ENCODE results near the gene RRP36. TPM values are rescaled to one million over a fixed set of nuclear protein-coding genes. Genes with fewer than 3 reads are reported as not detected.

The RRP36 gene
- total and polyA plus RNA-seq, 9 of the 15 experiments (the other 6 are each of a cell fraction or from before 2014, with no cell fraction given) = 27.6 to 150 (median 114) TPM

- TF ChIP-seq, protein P1, sequence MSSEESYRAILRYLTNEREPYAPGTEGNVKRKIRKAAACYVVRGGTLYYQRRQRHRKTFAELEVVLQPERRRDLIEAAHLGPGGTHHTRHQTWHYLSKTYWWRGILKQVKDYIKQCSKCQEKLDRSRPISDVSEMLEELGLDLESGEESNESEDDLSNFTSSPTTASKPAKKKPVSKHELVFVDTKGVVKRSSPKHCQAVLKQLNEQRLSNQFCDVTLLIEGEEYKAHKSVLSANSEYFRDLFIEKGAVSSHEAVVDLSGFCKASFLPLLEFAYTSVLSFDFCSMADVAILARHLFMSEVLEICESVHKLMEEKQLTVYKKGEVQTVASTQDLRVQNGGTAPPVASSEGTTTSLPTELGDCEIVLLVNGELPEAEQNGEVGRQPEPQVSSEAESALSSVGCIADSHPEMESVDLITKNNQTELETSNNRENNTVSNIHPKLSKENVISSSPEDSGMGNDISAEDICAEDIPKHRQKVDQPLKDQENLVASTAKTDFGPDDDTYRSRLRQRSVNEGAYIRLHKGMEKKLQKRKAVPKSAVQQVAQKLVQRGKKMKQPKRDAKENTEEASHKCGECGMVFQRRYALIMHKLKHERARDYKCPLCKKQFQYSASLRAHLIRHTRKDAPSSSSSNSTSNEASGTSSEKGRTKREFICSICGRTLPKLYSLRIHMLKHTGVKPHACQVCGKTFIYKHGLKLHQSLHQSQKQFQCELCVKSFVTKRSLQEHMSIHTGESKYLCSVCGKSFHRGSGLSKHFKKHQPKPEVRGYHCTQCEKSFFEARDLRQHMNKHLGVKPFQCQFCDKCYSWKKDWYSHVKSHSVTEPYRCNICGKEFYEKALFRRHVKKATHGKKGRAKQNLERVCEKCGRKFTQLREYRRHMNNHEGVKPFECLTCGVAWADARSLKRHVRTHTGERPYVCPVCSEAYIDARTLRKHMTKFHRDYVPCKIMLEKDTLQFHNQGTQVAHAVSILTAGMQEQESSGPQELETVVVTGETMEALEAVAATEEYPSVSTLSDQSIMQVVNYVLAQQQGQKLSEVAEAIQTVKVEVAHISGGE (CRISPR knock-in tag; IDR thresholded peaks at IDR 0.05) = peak in 1 of 3 experiments; percentile 75; a peak in 2 of 6 replicates
- TF ChIP-seq HMGN3 (IDR thresholded peaks at IDR 0.05; ENCODE audit: borderline replicate concordance, extremely low read depth, insufficient read length, low read depth, low read length) (peak; percentile 83), SIN3B (IDR thresholded peaks at IDR 0.05; ENCODE audit: low read depth) (0 out of 2 replicates have a peak, but pooled peaks have one; percentile 65), U2AF2 (optimal IDR thresholded peaks at IDR 0.05; ENCODE audit: low read depth, low read length) (no peak), HNRNPK (IDR thresholded peaks at IDR 0.05; ENCODE audit: low read depth, low read length, poor library complexity, severe bottlenecking) (no peak), SMAD1 (IDR thresholded peaks at IDR 0.05; ENCODE audit: low read depth, low read length, partially characterized antibody) (peak; percentile 50), NELFE (IDR thresholded peaks at IDR 0.05; ENCODE audit: insufficient read depth, insufficient read length) (no peak), PRPF4 (IDR thresholded peaks at IDR 0.05; ENCODE audit: insufficient read depth, low read depth, low read length, poor library complexity, severe bottlenecking) (no peak), POLR2AphosphoS2 (IDR thresholded peaks at IDR 0.05; ENCODE audit: low read length) (peak; percentile 98; the same call in 1 of the 2 replicates), PCBP1 (IDR thresholded peaks at IDR 0.05; ENCODE audit: low read depth, low read length, poor library complexity, severe bottlenecking) (peak; percentile 23), CHD1 (IDR thresholded peaks at IDR 0.05; ENCODE audit: low read length) (peak; percentile 22), KLF1 (tag; IDR thresholded peaks at IDR 0.05) (no peak; the same call in 1 of the 2 replicates), SP1 (CRISPR knock-in tag; IDR thresholded peaks at IDR 0.05) (peak; percentile 26; the same call in 1 of the 2 replicates), TAL1 (IDR thresholded peaks at IDR 0.05) (no peak), CBFA2T3 (IDR thresholded peaks at IDR 0.05) (no peak), GABPB1 (CRISPR knock-in tag; IDR thresholded peaks at IDR 0.05) (peak; percentile 81), ZFPM2 (CRISPR knock-in tag; IDR thresholded peaks at IDR 0.05) (peak; percentile 79; the same call in 1 of the 2 replicates), NR4A1 (CRISPR knock-in tag; IDR thresholded peaks at IDR 0.05) (no peak), NR4A1 (tag; IDR thresholded peaks at IDR 0.05) (no peak), SNAPC5 (CRISPR knock-in tag; IDR thresholded peaks at IDR 0.05) (no peak)
- TF ChIP-seq, protein P2, sequence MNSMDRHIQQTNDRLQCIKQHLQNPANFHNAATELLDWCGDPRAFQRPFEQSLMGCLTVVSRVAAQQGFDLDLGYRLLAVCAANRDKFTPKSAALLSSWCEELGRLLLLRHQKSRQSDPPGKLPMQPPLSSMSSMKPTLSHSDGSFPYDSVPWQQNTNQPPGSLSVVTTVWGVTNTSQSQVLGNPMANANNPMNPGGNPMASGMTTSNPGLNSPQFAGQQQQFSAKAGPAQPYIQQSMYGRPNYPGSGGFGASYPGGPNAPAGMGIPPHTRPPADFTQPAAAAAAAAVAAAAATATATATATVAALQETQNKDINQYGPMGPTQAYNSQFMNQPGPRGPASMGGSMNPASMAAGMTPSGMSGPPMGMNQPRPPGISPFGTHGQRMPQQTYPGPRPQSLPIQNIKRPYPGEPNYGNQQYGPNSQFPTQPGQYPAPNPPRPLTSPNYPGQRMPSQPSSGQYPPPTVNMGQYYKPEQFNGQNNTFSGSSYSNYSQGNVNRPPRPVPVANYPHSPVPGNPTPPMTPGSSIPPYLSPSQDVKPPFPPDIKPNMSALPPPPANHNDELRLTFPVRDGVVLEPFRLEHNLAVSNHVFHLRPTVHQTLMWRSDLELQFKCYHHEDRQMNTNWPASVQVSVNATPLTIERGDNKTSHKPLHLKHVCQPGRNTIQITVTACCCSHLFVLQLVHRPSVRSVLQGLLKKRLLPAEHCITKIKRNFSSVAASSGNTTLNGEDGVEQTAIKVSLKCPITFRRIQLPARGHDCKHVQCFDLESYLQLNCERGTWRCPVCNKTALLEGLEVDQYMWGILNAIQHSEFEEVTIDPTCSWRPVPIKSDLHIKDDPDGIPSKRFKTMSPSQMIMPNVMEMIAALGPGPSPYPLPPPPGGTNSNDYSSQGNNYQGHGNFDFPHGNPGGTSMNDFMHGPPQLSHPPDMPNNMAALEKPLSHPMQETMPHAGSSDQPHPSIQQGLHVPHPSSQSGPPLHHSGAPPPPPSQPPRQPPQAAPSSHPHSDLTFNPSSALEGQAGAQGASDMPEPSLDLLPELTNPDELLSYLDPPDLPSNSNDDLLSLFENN (IDR thresholded peaks at IDR 0.05; ENCODE audit: low read depth in 2 of 2, low read length in 2 of 2) = 0 out of 4 replicates have a peak, but pooled peaks of 1 of the 2 experiments have one; percentile 51
Measured at GRCh38 chr6:43021270-43022047, at the start of gene RRP36 (continued).

All from K562 (cell line).